Colonic mucosa (tissue), 4 donors: ENCODE data around the gene ZNF574. TPM values are rescaled to one million over a fixed set of nuclear protein-coding genes. Genes with fewer than 3 reads are reported as not detected.

Experiments used
- DNase-seq: peaks from one replicate; pipeline ENCODE4 v3.0.0-alpha.2; 2020
- H3K27ac ChIP-seq: fragments of 200-600 bp; one replicate; pipeline ENCODE4 v1.8.0; 2021
- H3K27me3 ChIP-seq: fragments of 200-600 bp; one replicate; pipeline ENCODE4 v1.8.0; 2021
- H3K36me3 ChIP-seq: fragments of 200-600 bp; one replicate; pipeline ENCODE4 v1.8.0; 2021
- H3K4me1 ChIP-seq: fragments of 200-600 bp; one replicate; pipeline ENCODE4 v1.8.0; 2021; ENCODE audit warnings: mild to moderate bottlenecking
- H3K4me3 ChIP-seq: fragments of 200-600 bp; one replicate; pipeline ENCODE4 v1.8.0; 2021
- H3K9ac ChIP-seq, 2 donors: one replicate each; pipeline ENCODE4 v1.7.0; 2013; ENCODE audit warnings: control low read depth in 2 of 2, low read depth in 2 of 2, low read length in 2 of 2
- H3K9me3 ChIP-seq: fragments of 200-600 bp; one replicate; pipeline ENCODE4 v1.8.0; 2021
- intact Hi-C: fragments of 100-400 bp; cut with DNase I; formaldehyde crosslinking; loops from one replicate; pipeline ENCODE4 v1.14.1; 2022
- total RNA-seq, 2 donors: library from RNA; stranded (reverse); fragmentation: NEBNext Ultra II Directional in 1 of 2; extraction: Animal tissue kit (Norgen Biotek cat#: 25700) in 1 of 2; gene quantifications; one replicate each; pipeline ENCODE4 v1.2.1, GENCODE V29; 2021
- TF ChIP-seq, protein P1 (sequence below): fragments of 200-600 bp; IDR thresholded peaks from one replicate; pipeline ENCODE4 v1.8.0; 2022; ENCODE audit warnings: antibody characterized with exemption, mild to moderate bottlenecking
- donor health status: healthy.
- donor health status: DM: no; HTN: no; CAD: no.
- donor health status: DM: no; HTN: no; CAD: no.

Gene ZNF574, protein sequence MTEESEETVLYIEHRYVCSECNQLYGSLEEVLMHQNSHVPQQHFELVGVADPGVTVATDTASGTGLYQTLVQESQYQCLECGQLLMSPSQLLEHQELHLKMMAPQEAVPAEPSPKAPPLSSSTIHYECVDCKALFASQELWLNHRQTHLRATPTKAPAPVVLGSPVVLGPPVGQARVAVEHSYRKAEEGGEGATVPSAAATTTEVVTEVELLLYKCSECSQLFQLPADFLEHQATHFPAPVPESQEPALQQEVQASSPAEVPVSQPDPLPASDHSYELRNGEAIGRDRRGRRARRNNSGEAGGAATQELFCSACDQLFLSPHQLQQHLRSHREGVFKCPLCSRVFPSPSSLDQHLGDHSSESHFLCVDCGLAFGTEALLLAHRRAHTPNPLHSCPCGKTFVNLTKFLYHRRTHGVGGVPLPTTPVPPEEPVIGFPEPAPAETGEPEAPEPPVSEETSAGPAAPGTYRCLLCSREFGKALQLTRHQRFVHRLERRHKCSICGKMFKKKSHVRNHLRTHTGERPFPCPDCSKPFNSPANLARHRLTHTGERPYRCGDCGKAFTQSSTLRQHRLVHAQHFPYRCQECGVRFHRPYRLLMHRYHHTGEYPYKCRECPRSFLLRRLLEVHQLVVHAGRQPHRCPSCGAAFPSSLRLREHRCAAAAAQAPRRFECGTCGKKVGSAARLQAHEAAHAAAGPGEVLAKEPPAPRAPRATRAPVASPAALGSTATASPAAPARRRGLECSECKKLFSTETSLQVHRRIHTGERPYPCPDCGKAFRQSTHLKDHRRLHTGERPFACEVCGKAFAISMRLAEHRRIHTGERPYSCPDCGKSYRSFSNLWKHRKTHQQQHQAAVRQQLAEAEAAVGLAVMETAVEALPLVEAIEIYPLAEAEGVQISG
- 10 to 100 TPM; 14.7 to 15.9 TPM for total RNA-seq

DNA sequence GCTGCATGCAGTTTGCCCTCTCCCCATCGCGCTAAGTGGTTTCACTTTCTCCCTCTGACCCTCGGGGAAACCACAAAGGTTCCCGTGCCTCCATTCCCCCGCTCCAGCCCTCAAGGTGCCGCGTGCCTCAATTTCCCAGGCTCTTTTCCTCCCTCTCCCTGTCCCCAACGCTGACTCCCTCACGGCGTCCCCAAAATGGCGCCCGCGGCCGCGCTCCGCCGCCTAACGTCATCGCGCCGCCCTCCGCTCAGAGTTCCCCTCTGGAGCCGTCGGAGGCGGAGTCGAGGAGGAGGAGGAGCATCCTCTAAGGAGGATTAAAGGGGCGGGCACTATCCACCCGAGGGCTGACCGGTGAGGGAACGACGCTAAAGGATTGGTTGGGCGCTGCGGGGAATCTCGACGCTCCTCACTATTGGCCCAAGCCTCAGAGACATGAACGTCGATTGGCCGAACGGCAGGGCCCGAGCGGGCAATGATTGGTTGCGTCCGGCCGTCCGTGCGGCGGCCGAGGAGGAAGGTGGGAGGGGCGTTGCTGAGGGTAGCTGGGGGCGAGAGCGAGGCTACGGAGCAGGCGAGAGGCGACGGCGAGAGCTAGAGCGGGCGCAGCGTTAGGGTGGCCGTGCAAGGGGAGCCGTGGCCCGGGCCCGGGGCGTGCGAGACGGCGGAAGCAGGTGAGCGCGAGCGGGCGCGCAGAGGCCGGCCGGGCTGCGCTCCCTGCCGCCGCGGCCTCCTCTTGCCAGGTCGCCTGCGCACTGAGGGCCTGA, at the start of gene ZNF574:
Gene ZNF574 (plus strand): TSS at position 551 of the 764 bp plus-strand sequence. CDS start 2,441 bp downstream, outside the sequence.
- Histone ChIP-seq H3K9ac (peak within 1 kb of the TSS; percentile 90 to 95), H3K9me3 (no peaks in the 10 kb centered on the region), H3K4me1 (no peaks in the 10 kb centered on the region), H3K4me3 (peak within 1 kb of the TSS; percentile 80), H3K36me3 (peaks cover 14% of the 10 kb centered on the region), H3K27ac (peak within 1 kb of the TSS; percentile 97), H3K27me3 (no peaks in the 10 kb centered on the region)
- intact Hi-C loops: no loop called here
- peak; percentile 98 for DNase-seq
- TF ChIP-seq, protein P1, sequence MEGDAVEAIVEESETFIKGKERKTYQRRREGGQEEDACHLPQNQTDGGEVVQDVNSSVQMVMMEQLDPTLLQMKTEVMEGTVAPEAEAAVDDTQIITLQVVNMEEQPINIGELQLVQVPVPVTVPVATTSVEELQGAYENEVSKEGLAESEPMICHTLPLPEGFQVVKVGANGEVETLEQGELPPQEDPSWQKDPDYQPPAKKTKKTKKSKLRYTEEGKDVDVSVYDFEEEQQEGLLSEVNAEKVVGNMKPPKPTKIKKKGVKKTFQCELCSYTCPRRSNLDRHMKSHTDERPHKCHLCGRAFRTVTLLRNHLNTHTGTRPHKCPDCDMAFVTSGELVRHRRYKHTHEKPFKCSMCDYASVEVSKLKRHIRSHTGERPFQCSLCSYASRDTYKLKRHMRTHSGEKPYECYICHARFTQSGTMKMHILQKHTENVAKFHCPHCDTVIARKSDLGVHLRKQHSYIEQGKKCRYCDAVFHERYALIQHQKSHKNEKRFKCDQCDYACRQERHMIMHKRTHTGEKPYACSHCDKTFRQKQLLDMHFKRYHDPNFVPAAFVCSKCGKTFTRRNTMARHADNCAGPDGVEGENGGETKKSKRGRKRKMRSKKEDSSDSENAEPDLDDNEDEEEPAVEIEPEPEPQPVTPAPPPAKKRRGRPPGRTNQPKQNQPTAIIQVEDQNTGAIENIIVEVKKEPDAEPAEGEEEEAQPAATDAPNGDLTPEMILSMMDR: no peak

DNA sequence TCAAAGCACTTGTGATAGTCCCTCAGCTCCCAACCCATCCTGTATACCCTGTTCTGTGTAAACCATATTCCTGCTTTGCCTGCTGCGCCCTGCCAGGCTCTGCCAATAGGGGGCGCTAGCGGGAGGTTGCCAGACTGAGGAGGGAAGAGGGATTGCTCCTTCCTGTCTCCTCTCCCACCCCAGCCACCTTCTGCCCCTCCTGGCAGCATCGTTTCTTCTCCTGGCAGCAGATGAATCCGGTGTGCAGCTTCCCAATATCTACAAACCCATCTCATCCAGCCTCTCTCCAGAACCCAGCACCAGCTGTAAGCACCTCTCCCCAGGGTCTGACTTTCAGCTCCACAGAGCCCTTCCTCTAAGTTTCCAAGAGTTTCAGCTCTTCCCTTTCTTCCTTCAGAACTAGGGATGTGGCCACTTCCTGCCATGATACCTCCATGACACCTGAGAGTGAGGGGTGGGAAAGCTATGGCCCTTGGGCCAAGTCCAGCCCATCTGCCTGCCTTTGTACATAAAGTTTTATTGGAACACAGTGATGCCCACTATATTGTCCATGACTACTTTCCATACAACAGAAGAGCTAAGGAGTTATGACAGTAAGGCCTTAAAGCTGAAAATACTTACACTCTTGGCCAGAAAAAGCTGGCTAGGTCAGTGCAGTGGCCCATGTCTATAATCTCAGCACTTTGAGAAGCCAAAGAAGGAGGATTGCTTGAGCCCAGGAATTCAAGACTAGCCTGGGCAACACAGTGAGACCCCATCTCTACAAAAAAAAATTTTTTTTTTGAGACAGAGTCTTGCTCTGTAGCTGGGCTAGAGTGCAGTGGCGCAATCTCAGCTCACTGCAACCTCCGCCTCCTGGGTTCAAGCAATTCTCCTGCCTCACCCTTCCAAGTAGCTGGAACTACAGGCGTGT, 47.4 kb upstream of the ZNF574 start:
- no peaks in the 10 kb centered on the region for H3K4me1 ChIP-seq
- H3K27ac ChIP-seq: no peak overlapping the region
- H3K4me3 ChIP-seq: no peak overlapping the region
- intact Hi-C loops: no loop called here
- no peak overlapping the region for H3K9ac ChIP-seq
- peak; percentile 25 for DNase-seq
- no peaks in the 10 kb centered on the region for H3K36me3 ChIP-seq
- TF ChIP-seq, protein P1: peak; percentile 33
- no peaks in the 10 kb centered on the region for H3K9me3 ChIP-seq
- H3K27me3 ChIP-seq: no peaks in the 10 kb centered on the region

DNA sequence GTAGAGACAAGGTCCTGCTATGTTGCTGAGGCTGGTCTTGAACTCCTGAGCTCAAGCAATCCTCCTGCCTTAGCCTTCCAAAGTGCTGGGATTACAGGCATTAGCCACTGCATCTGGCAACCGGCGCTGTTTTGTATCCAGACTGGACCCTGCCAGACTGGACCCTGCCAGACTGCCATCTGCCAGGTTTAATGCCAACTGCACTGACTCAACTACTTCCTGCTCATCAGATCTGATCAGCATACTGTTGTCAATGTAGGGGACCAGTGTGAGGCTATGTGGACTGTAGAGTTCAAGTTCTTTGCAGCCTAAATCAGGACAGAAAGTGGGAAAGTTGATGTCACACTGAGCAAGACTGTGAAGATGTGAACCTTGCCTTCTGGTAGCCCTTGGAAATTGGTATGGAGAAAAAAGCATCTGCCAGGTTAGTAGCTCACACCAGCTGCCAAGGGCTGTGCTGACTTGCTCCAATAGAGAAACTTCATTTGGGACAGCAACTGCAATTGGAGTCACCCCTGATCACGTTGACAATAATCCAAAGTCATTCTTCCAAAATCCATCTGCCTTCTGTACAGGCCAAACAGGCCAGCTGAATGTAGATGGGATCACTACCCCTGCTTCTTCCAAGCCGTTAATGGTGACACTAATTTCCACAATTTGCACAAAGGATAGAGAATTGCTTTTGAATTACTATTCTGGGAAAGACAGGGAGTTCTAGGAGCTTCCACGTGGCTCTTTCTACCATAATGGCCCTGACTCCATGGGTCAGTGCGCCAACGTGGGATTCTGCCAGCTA, 45.1 kb upstream of the ZNF574 start:
- Histone ChIP-seq H3K9me3 (no peaks in the 10 kb centered on the region), H3K27me3 (no peaks in the 10 kb centered on the region), H3K9ac (no peak overlapping the region), H3K36me3 (no peaks in the 10 kb centered on the region), H3K27ac (no peak overlapping the region), H3K4me1 (no peaks in the 10 kb centered on the region), H3K4me3 (no peak overlapping the region)
- TF ChIP-seq, protein P1: no peak
- intact Hi-C loops: no loop called here
- no peak for DNase-seq

DNA sequence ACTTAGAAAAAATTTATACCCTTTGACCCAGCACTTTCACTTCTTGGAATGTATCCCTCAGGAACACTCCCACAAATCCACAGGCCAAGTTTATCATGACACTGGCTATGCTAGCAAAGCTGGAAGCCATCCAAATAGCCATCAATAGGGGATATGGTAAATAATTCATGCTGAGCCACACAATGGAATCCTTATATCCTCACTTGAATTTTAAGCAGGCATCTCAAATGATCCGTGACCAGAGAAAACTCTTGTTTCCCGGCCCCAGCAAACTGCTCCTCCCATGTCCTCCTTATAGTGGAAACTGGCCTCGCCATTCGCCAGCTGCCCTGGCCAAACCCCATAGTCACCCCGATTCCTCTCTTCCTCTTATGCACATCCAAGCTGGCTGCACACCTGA, 43.5 kb upstream of the ZNF574 start:
- Histone ChIP-seq H3K27ac (no peak overlapping the region), H3K36me3 (no peaks in the 10 kb centered on the region), H3K4me3 (no peak overlapping the region), H3K27me3 (no peaks in the 10 kb centered on the region), H3K9me3 (no peaks in the 10 kb centered on the region), H3K4me1 (no peaks in the 10 kb centered on the region), H3K9ac (no peak overlapping the region)
- DNase-seq: no peak
- TF ChIP-seq, protein P1: no peak
- intact Hi-C loops: no loop called here
